ENCODE results near the gene NCBP2L.

DNA sequence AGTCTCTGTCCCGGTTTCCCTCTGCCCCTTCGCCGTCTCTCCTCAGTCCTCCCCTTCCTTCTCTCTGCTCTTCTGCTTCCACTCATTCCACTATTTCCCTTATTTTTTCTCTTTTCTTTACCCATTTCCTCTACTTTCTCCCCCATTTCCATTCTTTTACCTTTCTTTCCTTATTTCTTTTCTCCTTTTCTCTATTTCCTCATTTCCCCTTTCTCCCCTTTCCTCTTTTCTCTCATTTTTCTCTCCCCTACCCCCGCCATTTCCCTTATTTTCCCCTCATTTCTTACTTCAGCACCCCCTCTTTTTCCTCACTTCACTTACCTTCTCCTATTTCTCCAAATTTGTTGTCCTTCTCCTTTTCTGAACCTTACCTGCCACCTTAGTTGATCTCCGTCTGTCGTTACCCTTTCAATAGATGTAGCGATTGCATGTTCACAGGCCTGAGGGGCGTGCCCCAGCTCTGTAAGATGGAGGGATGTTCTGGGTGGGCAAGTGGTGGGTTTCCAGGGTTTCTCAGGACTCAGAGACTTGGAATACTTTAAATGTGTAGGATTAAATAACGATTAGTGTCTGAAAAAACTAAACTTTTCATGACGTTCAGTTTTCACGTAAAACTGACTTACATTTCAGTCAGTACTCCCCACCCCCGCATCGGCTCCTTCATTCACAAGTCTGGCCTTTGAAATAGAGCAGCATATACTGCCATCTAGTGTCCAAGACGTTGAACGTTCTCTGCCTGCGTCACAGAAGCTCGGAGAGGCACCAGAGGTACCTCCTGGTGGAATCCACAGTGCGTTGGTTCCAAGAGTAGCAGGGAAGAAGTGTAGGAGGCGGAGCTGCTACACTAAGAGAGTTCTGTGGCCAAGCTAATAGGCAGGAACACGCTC, 641 bp upstream of the NCBP2L start:
- TF ChIP-seq, protein P1, sequence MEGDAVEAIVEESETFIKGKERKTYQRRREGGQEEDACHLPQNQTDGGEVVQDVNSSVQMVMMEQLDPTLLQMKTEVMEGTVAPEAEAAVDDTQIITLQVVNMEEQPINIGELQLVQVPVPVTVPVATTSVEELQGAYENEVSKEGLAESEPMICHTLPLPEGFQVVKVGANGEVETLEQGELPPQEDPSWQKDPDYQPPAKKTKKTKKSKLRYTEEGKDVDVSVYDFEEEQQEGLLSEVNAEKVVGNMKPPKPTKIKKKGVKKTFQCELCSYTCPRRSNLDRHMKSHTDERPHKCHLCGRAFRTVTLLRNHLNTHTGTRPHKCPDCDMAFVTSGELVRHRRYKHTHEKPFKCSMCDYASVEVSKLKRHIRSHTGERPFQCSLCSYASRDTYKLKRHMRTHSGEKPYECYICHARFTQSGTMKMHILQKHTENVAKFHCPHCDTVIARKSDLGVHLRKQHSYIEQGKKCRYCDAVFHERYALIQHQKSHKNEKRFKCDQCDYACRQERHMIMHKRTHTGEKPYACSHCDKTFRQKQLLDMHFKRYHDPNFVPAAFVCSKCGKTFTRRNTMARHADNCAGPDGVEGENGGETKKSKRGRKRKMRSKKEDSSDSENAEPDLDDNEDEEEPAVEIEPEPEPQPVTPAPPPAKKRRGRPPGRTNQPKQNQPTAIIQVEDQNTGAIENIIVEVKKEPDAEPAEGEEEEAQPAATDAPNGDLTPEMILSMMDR (IDR thresholded peaks at IDR 0.05; ENCODE audit: insufficient read depth, low read length, poor library complexity, severe bottlenecking) = peak; percentile 50
- TF ChIP-seq EZH2phosphoT487 (conservative IDR thresholded peaks at IDR 0.05; ENCODE audit: low read length) = no peak
